Hematopoietic multipotent progenitor cell treated with erythropoietin and hydrocortisone succinate and interleukin-3 and kit ligand, for 15 days (in vitro differentiated cells): ENCODE data around the gene ZNF778.
"Not testable (repeated sequence)": the region's sequence is repeated elsewhere in the genome, so short reads cannot be mapped to it uniquely, and the experiment has no call there.

Source experiments
- DNase-seq: peaks from one replicate; pipeline ENCODE4 v3.0.0-alpha.2; 2015; ENCODE audit warnings: low spot score

ZNF778 gene

DNA sequence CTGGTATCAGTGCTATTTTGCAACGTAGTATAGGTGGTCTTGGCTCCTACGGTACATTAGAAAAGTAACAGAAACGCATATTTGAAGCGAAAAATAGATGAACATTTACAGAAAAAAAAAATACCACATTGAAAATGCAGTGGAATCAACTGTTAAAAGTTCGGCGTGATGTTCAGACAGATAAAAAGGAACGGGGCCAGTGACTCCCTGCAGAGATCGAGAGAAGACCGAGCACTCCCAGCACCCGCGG lies 440 bp upstream of the ZNF778 start:
- DNase-seq: no peak

DNA sequence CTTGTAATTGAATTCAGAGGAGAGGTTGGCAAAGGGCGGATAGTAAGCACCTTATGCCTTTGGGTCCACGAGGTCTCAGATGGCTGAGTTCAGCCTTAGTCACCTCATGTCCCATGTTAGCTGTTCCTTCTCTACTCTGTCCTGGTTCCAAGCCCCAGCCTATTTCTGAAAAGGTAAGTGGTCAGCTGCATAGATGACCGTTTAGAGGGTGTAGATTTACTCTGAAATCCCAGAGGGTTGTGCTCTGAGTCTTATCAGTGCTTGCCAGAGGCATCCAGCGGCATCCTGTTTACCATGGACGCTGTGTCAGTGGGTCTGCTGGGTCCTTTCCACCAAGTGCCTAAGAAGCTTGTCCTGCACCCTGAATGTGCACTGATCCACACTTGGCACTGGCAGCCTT lies 1.9 kb downstream of the ZNF778 start:
- no peak for DNase-seq

DNA sequence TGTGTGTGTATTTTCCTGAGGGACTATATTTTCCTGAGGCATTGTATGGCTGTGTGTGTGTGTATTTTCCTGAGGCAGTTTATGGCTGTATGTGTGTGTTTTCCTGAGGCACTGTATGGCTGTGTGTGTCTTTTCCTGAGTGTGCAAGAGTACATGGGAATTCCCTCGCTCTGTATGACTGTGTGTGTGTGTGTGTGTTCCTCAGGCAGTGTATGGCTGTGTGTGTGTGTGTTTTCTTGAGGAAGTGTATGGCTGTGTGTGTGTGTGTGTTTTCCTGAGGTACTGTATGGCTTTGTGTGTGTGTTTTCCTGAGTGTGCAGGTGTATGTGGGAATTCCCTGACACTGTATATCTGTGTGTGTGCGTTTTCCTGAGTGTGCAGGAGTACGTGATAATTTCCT lies 4.1 kb downstream of the ZNF778 start:
- no peak for DNase-seq

DNA sequence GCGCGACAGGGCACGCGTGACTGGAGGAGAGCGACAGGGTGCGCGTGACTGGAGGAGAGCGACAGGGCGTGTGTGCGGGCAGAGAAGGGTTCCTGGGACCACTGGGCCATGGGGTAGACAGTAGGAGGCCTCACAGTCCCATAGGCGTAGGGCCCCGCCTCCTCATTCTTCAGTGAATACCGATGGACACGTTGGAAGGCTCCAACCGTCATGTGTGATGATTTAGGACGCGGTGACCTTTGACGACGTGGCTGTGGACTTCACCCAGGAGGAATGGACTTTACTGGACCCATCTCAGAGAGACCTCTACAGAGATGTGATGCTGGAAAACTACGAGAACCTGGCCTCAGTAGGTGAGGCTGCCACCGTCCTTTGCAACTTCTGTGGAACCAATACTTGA lies 5.4 kb downstream of the ZNF778 start:
- no peak for DNase-seq

DNA sequence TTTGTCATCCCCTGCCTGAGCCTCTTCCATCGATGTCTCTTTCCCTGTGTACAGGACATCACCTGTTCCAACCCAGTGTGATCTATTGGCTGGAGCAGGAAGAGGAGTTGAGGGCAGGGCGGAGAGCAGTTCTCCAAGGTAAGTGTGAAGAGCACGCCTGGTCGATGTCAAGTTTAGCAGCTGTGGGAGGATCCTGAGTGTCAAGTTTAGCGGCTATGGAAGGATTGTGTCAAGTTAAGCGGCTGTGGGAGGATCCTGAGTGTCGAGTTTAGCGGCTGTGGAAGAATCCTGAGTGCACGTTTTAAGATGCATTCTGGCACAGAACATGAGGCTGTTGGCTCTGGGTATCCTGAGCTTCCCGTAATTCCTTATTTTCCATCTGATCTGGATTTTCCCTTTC lies 7.2 kb downstream of the ZNF778 start:
- DNase-seq: no peak

DNA sequence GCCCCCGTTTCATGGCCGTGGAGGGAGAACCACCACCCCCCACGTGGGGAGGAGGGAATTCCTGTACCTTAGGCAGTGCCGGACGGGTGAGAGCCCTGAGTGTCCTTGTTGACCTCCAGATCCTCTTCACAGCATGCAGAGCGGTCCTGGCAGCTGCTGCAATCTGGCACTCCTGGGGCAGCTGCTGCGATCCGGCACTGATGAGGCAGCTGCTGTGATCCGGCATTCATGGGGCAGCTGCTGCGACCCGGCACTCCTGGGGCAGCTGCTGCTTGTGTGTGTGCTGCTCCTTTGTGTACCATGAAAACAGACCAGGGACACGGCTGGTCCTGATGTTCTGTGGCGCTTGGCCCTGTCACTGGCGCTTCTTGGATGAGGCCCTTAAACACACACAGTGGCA lies 12.8 kb downstream of the ZNF778 start:
- no peak for DNase-seq

DNA sequence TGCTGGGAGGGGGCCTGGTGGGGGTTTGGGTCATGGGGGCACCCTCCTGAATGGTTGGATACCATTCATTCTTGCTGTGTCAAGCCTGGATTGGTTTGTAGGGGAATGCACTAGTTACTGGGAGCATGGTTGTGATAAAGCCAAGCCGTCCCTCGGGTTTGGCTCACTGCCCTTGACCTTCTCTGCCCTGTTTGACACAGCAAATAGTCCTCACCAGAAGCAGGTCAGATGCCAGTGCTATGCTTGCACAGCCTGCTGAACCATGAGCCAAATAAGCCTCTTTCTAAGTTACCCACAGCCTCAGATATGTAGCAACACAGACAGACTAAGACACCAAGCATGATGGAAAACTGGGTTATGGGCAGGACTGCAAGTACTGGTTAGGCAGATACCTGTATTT lies 14.6 kb downstream of the ZNF778 start:
- no peak for DNase-seq

DNA sequence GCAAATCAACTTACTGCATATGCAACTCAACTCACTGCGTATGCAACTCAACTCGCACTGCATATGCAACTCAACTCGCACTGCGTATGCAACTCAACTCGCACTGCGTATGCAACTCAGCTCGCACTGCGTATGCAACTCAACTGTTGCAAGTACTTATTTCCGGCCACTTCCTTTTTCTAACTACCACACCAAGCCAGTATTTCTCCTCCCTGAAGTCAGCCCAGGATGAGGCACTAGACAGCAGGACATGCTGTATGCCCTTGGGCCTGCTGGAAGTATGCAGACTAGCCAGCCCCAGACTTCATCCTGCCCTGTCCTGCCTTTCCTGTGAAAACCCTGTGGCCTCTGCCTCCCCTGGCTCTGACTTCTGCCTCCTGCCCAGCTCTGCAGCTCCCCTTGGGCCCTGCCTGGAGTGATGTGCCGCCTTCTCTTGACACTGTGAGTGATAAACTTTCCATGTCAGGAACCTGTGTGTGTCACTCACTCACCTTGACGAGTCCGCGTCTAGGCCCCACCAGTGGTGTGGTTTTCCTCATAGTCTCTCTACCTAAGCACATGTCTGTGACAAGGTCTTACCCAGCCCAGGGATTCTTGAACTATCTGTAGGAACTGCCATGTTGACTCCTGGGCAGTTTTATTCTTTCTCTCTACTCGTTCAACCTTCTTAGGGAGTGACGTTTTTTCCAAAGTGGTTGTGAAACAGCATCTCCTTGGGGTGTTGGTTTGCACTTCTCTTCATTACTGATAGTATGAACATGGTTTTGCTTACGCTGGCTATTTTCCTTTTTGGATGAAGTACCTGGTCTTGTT lies 16.4 kb downstream of the ZNF778 start:
- DNase-seq: no peak

DNA sequence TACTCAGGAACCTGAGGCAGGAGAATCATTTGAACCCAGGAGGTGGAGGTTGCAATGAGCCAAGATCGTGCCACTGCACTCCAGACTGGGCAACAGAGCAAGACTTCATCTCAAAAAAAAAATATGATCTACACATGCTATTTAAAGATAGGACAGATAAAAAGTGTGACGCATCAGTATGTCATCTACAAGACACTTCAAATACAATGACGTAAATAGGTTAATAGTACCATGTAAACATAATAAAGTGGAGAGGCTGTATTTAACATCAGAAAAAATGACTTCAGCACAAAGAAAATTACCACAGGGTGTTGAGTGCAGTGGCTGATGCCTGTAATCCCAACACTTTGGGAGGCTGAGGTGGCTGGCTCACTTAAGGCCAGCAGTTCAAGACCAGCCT lies 20.2 kb downstream of the ZNF778 start:
- no peak for DNase-seq

DNA sequence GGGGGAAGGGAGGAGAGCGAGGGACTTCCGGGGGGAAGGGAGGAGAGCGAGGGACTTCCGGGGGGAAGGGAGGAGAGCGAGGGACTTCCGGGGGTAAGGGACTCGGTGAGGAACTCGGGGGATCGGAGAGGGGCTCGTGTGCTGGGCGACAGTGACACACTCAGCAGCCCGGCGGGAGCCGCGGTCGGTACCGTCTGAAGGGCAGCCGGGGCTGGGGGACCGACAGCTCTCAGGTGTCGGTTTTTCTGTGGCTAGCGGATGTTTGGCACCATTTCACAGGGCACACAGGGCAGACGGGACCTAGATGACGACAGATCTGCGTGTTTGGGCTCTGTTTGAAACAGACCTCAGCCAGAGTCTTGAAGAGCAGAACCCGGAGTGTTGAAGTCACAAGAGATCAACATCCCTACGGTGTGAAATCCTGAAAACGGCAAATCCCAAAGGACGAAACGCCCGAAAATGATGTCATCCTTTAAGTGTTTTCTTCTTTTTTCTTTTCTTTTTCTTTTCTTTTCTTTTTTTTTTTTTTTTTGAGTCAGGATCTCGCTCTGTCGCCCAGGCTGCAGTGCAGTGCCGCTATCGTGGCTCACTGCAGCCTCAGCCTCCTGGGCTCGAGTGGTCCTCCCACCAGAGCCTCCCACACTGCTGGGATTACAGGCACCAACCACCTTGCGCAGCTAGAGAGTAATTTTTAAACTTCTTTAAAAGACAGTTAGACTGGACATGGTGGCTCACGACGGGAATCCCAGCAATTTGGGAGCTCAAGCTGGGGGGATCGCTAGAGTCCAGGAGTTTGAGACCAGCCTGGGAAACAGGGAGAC lies 23.9 kb downstream of the ZNF778 start:
- DNase-seq: peak; percentile 74

DNA sequence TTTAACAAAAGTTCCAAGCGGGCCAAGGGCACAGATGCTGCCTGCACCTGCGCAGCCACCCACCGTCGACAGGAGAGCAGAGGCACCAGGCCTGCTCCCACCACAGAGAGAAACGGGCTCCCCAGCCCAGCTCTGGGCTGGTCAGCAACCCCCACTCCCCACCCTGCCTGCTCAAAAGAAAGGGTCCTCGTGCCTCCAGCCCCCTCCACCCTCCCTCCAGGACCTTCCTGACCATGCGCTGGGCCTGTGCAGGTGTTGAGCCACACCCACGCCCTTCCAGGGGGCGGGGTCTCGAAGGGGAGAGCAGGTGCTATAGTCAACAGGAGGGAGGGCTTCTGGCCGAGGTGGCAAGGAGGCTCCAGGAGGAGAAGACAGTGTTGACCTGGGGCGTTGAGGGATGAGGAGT lies 25.3 kb downstream of the ZNF778 start:
- no peak for DNase-seq

DNA sequence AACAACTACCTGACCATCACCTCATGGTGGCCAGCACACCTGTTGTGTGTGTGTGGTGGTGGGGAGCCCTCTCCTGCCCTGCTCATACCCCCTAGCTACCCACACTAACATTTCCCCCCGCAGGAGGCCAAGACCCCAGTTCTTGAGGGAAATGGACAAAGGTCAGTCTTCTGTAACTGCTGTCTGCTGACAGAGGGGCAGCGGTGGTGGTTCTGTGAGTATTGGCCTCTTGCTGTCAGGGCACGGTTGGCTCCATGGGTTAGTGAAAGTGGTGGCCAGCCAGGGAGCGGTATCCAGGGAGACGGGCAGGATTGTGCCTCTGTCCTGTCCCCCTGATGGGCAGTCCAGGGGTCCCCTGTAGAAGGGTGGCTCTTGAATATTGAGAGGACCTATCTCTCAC lies 26.2 kb downstream of the ZNF778 start:
- no peak for DNase-seq

DNA sequence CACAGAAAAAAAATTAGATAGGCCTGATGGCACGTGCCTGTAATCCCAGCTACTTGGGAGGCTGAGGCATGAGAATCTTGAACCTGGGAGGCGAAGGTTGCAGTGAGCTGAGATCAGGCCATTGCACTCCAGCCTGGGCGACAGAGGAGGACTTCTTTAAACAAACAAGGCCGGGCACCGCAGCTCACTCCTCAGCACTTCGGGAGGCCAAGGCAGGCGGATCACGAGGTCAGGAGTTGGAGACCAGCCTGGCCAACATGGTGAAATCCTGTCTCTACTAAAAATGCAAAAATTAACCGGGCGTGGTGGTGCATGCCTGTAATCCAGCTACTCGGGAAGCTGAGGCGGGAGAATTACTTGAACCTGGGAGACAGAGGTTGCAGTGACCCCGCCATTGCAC lies 26.8 kb downstream of the ZNF778 start:
- not testable (repeated sequence) for DNase-seq

DNA sequence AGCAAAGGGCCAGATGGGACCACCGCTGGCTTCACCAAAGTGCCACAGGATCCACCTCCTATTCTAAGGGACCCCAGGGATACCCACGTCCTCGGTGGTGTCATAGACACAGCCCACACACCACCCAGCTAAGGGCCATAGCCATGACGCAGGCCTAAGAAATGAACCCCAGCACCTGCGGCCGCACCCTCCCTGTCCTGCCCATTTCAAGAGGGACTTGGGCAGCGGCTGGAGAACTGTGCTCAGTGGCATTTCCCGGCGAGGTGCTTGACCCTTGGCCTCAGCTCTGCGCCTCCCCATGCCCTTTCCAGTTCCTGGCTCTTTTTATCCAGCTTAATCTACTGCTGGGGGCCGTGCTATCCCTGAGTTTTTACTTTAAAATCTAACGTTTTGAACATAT lies 27.3 kb downstream of the ZNF778 start:
- DNase-seq: no peak

DNA sequence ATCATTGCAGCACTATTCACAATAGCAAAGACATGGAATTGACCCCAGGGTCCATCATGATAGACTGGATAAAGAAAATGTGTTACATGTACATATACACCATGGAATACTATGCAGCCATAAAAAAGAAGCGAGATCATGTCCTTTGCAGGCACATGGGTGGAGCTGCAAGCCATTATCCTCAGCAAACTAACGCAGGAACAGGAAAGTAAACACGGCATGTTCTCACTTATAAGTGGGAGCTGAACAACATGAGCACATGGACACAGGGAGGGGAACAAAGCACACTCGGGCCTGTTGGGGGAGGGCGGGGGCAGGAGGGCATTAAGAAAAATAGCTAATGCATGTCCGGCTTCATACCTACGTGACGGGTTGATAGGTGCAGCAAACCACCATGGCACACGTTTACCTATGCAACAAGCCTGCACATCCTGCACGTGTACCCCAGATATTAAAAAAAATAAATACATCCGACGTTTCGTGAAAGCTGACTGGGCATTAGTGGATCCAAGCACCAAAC lies 28.9 kb downstream of the ZNF778 start:
- DNase-seq: no peak

DNA sequence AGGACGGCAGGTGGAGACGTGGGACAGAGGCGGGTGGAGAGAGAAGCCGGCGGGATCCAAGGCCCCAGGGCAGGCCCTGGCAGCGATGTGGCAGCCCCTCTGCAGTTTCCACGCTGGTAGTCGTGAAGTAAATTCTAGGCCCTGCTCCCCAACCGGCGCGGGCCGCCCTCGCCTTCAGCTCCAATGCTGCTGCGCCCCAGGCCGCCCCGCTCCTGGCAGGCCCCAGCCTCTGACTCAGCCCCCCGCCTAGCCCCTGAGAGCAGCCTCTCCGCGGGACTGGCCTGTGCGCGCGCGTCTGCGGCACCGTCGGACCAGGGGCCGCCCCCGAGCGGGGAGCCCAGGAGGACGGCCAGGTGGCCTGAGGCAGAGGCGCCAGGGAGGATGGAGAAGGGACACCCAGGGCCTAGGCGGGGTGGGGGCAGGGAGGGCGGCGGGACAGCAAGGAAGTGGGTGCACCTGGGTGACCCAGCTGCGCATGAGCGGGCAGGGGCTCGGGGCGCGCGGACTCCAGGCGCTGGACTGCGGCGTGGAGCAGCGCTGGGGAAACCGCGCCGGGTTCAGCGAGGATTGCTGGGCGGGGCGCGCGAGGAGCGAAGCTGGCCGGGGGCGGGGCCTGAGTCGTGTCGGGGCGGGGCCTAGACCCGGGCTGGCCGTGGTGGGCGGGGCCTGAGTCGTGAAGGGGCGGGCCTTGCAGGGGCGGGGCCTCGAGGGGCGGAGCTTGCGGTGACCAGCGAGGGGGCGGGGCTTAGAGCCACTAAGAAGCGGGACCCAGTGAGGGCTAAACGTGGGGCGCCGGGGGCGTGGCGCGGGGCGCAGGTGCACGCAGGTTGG lies 29.6 kb downstream of the ZNF778 start:
- peak; percentile 84 for DNase-seq

DNA sequence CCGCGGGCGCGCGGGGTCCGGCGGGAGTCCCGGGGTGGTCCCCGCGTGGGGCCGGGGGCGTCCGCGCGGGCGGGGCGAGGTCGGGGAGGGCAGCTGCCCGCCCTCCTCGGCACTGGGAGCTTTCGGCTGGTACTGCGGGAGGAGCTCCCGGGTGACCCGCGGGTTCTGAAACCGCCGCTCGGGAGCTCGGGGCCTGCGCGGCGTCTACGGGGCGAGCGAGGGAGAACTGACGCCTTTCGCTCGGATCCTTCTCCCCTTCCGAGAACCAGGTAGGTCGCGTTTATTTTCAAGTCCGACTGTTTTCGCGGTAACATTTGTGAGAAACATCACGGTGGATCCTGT lies 30.2 kb downstream of the ZNF778 start:
- not testable (repeated sequence) for DNase-seq

DNA sequence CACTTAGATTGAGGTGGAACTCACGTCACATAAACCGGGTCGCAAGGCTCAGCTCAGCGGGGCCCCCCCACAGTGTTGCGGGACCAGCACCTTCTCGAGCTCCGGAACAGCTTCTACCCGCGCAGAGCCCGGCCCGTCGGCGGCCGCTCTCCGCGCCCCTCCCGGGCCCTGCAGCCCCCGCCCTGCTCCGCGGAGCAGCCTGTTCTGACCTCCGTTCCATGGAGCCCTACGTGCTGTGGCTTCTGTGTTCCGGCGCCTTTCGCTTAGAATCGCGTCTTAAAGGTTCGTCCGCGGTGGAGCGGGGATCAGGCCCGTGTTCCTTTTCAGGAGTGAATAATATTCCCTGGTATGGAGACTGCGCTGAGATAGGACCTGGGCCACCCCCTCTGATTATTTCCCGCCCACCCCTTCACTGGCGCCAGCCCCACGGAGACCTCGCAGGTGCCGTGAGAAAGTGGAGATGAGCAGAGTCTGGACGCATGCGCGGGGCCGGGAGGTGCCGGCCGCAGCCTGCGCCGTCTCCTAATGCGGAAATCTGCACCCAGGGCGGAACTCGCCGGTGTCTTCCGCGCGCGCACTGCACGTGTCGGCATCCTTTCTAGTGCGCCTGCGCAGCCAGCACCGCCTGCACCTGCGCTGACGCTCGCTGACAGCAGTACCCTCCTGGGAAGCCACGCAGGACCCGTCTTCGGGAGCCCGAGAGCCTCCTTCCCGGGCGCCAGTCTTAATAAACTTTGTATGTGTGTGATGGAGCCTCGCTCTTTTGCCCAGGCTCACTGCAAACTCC lies 30.9 kb downstream of the ZNF778 start:
- no peak for DNase-seq

DNA sequence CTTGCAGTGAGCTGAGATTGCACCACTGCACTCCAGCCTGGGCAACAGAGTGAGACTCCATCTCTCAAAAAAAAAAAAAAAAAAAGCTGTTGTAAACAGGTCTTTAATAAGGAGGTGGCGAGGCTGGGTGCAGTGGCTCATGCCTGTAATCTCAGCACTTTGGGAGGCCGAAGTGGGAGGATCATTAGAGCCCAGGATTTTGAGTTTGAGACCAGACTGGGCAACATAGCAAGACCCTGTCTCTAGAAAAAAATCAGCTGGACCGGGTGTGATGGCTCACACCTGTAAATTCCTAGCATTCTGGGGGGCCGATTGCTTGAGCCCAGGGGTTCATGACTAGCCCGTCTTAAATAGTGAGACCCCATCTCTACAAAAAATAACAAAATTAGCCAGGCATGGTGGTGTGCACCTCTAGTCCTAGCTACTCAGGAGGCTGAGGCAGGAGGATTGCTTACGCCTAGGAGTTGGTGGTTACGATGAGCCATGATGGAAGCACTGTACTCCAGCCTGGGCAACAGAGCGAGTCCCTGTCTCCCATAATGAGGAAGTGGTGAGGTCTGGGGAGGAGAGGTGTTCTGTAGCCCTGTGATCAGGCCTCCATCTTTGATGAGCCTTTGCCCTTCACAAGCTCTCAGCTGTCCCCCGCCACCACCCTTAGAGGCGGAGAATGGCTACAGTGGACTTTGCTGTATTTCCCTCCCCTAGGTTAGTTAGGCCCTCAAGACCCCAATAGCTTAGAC lies 36.2 kb downstream of the ZNF778 start:
- DNase-seq: no peak

DNA sequence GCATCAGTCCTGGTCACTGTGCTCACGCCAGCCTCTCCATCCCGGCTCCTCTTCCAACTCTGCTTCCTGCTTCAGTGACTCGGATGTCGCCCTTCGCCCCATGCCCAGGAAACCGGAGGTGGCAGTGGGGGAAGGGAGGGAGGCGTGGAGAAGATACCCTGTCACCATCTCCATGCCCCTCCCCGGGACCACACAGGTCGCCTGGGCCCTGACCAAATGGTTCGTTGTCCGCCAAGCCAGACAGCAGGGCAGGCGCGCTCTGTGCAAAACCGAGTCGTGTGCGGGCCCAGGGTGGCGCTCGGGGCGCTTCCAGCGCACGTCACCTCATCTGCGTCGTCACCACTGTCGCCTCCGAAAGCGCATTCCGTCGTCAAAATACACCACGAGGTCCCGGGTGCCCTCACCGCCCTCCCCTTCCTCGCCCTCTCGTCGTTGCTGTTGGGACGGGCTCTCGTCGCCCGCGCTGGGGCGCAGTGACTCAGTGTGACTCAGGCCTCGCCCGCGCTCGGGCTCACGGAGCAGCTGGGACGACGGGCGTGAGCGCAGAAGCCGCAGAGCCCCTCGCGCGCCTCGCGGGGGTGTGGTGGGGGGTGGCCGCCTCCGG lies 39.2 kb downstream of the ZNF778 start:
- DNase-seq: no peak

DNA sequence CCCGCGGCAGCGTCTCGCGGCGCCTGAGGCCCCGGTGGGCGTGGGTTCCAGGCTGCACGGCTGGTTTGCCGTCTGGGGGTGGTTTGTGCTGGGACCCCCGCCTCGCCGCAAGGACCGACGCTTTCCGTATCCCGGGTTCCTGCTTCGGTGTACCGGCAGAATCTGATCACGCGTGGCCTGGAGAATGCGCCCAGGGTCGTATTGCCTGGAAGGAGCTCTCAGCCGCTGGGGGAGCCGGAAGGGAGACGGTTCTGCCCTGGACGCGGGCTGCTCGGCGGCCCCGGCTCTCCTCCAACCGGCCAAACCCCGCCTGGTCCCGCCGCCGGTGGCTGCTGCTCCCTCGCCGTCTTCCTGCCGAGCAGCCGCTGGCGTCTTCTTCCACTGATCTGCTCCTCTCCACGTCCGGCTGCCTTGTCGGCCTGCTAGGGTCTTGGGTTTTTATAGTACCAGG lies 39.8 kb downstream of the ZNF778 start:
- DNase-seq: no peak
